RWPE2 (cell line): Measurements from ENCODE around the gene SYT5.
A peak's percentile ranks its signal among the peaks of the same experiment; 100 is the strongest.

ENCODE experiments used
- ATAC-seq: fragments of 200-7000 bp; cut with Tn5 transposase; 3 replicates; pipeline ENCODE4 v1.9.1; 2021; ENCODE audit warnings: low read depth
- DNase-seq: peaks from one replicate; pipeline ENCODE4 v3.0.0-alpha.2; 2020; ENCODE audit warnings: low spot score
- H3K27ac ChIP-seq: fragments of 450-650 bp; 2 replicates; pipeline ENCODE4 v1.5.1; 2017; ENCODE audit warnings: mild to moderate bottlenecking; ENCODE audit not compliant: poor library complexity, severe bottlenecking
- H3K27me3 ChIP-seq: fragments of 250-450 bp; sonication (Bioruptor Pico); 2 replicates; pipeline ENCODE4 v1.5.1; 2021; ENCODE audit warnings: mild to moderate bottlenecking, moderate library complexity; ENCODE audit not compliant: insufficient read depth, poor library complexity, severe bottlenecking
- H3K36me3 ChIP-seq: fragments of 250-450 bp; sonication (Bioruptor Pico); 2 replicates; pipeline ENCODE4 v1.5.1; 2020; ENCODE audit warnings: low read depth, mild to moderate bottlenecking, moderate library complexity
- H3K4me1 ChIP-seq: fragments of 250-450 bp; sonication (Bioruptor Pico); 2 replicates; pipeline ENCODE4 v1.5.1; 2021; ENCODE audit warnings: mild to moderate bottlenecking, moderate library complexity; ENCODE audit not compliant: insufficient read depth, poor library complexity, severe bottlenecking
- H3K4me3 ChIP-seq: fragments of 250-450 bp; sonication (Bioruptor Pico); 2 replicates; pipeline ENCODE4 v1.5.1; 2021; ENCODE audit warnings: mild to moderate bottlenecking, moderate library complexity; ENCODE audit not compliant: severe bottlenecking
- H3K9me3 ChIP-seq: fragments of 250-450 bp; sonication (Bioruptor Pico); 2 replicates; pipeline ENCODE4 v1.5.1; 2021; ENCODE audit warnings: mild to moderate bottlenecking, moderate library complexity; ENCODE audit not compliant: severe bottlenecking
- CTCF ChIP-seq: fragments of 450-650 bp; IDR thresholded peaks from one replicate; pipeline ENCODE4 v1.5.1; 2017; ENCODE audit warnings: mild to moderate bottlenecking, moderate library complexity; ENCODE audit not compliant: poor library complexity, severe bottlenecking

The SYT5 gene

GRCh38 chr19:55146705-55147273 is 33.3 kb downstream of the SYT5 start:
- Histone ChIP-seq H3K27ac (peak overlapping the region; percentile 63), H3K27me3 (no peaks in the 10 kb centered on the region), H3K9me3 (no peaks in the 10 kb centered on the region), H3K36me3 (peaks cover 13% of the 10 kb centered on the region), H3K4me3 (peak overlapping the region; percentile 68), H3K4me1 (no peaks in the 10 kb centered on the region)
- TF ChIP-seq CTCF = no peak
- DNase-seq = no peak
- ATAC-seq = peak; percentile 95

GRCh38 chr19:55146078-55146704 is 33.9 kb downstream of the SYT5 start:
- no peaks in the 10 kb centered on the region for H3K4me1 ChIP-seq
- no peak for DNase-seq
- peak; percentile 73 for ATAC-seq
- H3K4me3 ChIP-seq = peak overlapping the region; percentile 68
- no peaks in the 10 kb centered on the region for H3K27me3 ChIP-seq
- peak overlapping the region; percentile 63 for H3K27ac ChIP-seq
- no peaks in the 10 kb centered on the region for H3K9me3 ChIP-seq
- TF ChIP-seq CTCF = peak; percentile 92
- peaks cover 17% of the 10 kb centered on the region for H3K36me3 ChIP-seq

GRCh38 chr19:55145232-55145631 is 34.9 kb downstream of the SYT5 start:
- H3K27ac ChIP-seq = no peak overlapping the region
- no peak for TF ChIP-seq CTCF
- no peaks in the 10 kb centered on the region for H3K4me1 ChIP-seq
- DNase-seq = no peak
- H3K9me3 ChIP-seq = no peaks in the 10 kb centered on the region
- ATAC-seq = no peak
- peaks cover 26% of the 10 kb centered on the region for H3K36me3 ChIP-seq
- no peaks in the 10 kb centered on the region for H3K27me3 ChIP-seq
- no peak overlapping the region for H3K4me3 ChIP-seq

GRCh38 chr19:55141696-55142095 is 38.4 kb downstream of the SYT5 start:
- H3K27me3 ChIP-seq = no peaks in the 10 kb centered on the region

More at GRCh38 chr19:55141696-55142095, 38.4 kb downstream of the SYT5 start:
- H3K9me3 ChIP-seq = no peaks in the 10 kb centered on the region
- no peaks in the 10 kb centered on the region for H3K4me1 ChIP-seq
- peaks cover 34% of the 10 kb centered on the region for H3K36me3 ChIP-seq
- no peak for TF ChIP-seq CTCF
- H3K4me3 ChIP-seq = no peak overlapping the region
- no peak overlapping the region for H3K27ac ChIP-seq
- DNase-seq (no peak), ATAC-seq (no peak)
